ENCODE results near the gene CACNA1S.

CACNA1S gene

GRCh38 chr1:201110138-201110537, 2.1 kb downstream of the CACNA1S start:
- Histone ChIP-seq H3K4me3 (replicated peaks; ENCODE audit: low read depth, low read length) (no peak overlapping the region), H3K36me3 (ENCODE audit: control insufficient read depth, insufficient read depth, low read length) (no peaks in the 10 kb centered on the region), H3K27me3 (replicated peaks; ENCODE audit: control insufficient read depth, insufficient read depth, low read length) (no peaks in the 10 kb centered on the region; the same call in 1 of the 2 replicates)
- no peak for DNase-seq (ENCODE audit: extremely low read depth, insufficient read length)
- TF ChIP-seq CTCF (IDR thresholded peaks at IDR 0.05; ENCODE audit: insufficient read depth, low read length, poor library complexity, severe bottlenecking): no peak

GRCh38 chr1:201109651-201110050, 2.6 kb downstream of the CACNA1S start:
- Histone ChIP-seq H3K36me3 (ENCODE audit: control insufficient read depth, insufficient read depth, low read length) (no peaks in the 10 kb centered on the region), H3K4me3 (replicated peaks; ENCODE audit: low read depth, low read length) (no peak overlapping the region), H3K27me3 (replicated peaks; ENCODE audit: control insufficient read depth, insufficient read depth, low read length) (no peaks in the 10 kb centered on the region; the same call in 1 of the 2 replicates)
- no peak for DNase-seq (ENCODE audit: extremely low read depth, insufficient read length)
- TF ChIP-seq CTCF (IDR thresholded peaks at IDR 0.05; ENCODE audit: insufficient read depth, low read length, poor library complexity, severe bottlenecking): no peak

- DNase-seq (ENCODE audit: extremely low read depth, insufficient read length): no peak
Observed at GRCh38 chr1:201108614-201109013, 3.6 kb downstream of the CACNA1S start.

GRCh38 chr1:201105688-201106087, 6.5 kb downstream of the CACNA1S start:
- DNase-seq (ENCODE audit: extremely low read depth, insufficient read length): no peak
- no peaks in the 10 kb centered on the region; the same call in 1 of the 2 replicates for H3K27me3 ChIP-seq (replicated peaks; ENCODE audit: control insufficient read depth, insufficient read depth, low read length)
- H3K4me3 ChIP-seq (replicated peaks; ENCODE audit: low read depth, low read length): no peak overlapping the region
- TF ChIP-seq CTCF (IDR thresholded peaks at IDR 0.05; ENCODE audit: insufficient read depth, low read length, poor library complexity, severe bottlenecking): no peak
- H3K36me3 ChIP-seq (ENCODE audit: control insufficient read depth, insufficient read depth, low read length): no peaks in the 10 kb centered on the region

More at GRCh38 chr1:201108614-201109013, 3.6 kb downstream of the CACNA1S start:
- H3K36me3 ChIP-seq (ENCODE audit: control insufficient read depth, insufficient read depth, low read length): no peaks in the 10 kb centered on the region
- TF ChIP-seq CTCF (IDR thresholded peaks at IDR 0.05; ENCODE audit: insufficient read depth, low read length, poor library complexity, severe bottlenecking): no peak
- no peaks in the 10 kb centered on the region; the same call in 1 of the 2 replicates for H3K27me3 ChIP-seq (replicated peaks; ENCODE audit: control insufficient read depth, insufficient read depth, low read length)
- H3K4me3 ChIP-seq (replicated peaks; ENCODE audit: low read depth, low read length): no peak overlapping the region

GRCh38 chr1:201104141-201104540, 8.1 kb downstream of the CACNA1S start:
- Histone ChIP-seq H3K4me3 (replicated peaks; ENCODE audit: low read depth, low read length) (no peak overlapping the region), H3K36me3 (ENCODE audit: control insufficient read depth, insufficient read depth, low read length) (no peaks in the 10 kb centered on the region), H3K27me3 (replicated peaks; ENCODE audit: control insufficient read depth, insufficient read depth, low read length) (no peaks in the 10 kb centered on the region; the same call in none of the 2 replicates)
- TF ChIP-seq CTCF (IDR thresholded peaks at IDR 0.05; ENCODE audit: insufficient read depth, low read length, poor library complexity, severe bottlenecking): no peak
- no peak for DNase-seq (ENCODE audit: extremely low read depth, insufficient read length)

- Histone ChIP-seq H3K4me3 (replicated peaks; ENCODE audit: low read depth, low read length) (no peak overlapping the region), H3K27me3 (replicated peaks; ENCODE audit: control insufficient read depth, insufficient read depth, low read length) (no peaks in the 10 kb centered on the region; the same call in none of the 2 replicates), H3K36me3 (ENCODE audit: control insufficient read depth, insufficient read depth, low read length) (no peaks in the 10 kb centered on the region)
- DNase-seq (ENCODE audit: extremely low read depth, insufficient read length): no peak
- TF ChIP-seq CTCF (IDR thresholded peaks at IDR 0.05; ENCODE audit: insufficient read depth, low read length, poor library complexity, severe bottlenecking): no peak
Observed at GRCh38 chr1:201103666-201104065, 8.6 kb downstream of the CACNA1S start.

All from GM06990 (cell line).